ENCODE measurements around the gene CLIC3. TPM values are rescaled to one million over a fixed set of nuclear protein-coding genes. Genes with fewer than 3 reads are reported as not detected.

The CLIC3 gene
- total RNA-seq, 1 experiment from 2014 or later: 4.3 TPM

DNA sequence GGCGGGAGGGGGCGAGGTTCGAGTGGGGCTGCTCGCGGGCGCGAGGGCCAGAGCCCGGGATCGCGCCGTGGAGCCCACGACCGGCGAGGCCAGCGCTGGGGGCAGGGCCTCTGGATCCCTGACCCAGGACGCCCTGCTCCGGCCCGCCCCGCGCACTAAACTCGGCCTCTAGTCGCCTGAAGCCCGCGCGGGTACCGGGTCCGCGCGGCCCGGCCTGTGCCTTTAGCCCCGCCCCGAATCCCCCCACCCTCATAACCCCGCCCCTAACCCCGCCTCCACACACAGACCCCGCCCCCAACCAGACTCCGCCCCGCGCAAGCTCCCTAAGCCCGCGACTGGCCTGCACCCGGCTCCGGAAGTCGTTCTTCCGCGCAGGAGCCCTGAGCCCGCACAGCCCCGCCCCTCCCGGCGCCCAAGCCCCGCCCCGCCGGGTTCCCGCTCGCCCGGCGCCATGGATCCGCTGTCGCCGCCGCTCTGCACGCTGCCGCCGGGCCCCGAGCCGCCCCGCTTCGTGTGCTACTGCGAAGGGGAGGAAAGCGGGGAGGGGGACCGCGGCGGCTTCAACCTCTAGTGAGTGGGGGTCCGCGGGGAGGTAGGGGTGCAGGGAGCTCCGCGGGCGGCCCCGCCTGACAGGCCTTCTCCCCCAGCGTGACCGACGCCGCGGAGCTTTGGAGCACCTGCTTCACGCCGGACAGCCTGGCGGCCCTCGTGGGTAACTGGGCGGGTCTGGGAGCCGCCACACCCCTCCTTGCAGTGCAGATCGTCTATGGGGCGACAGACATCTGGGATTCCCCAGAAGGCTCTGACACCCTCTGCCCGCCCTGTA lies 4.2 kb downstream of the CLIC3 start, which contains the start of gene PAXX:
Gene PAXX (plus strand): TSS at position 430 of the 826 bp plus-strand sequence. CDS start 22 bp downstream, at position 452.
- peak within 1 kb of the TSS; percentile 87 for H3K4me2 ChIP-seq (ENCODE audit: low read length)
- no peaks in the 10 kb centered on the region for H3K9me2 ChIP-seq (replicated peaks; ENCODE audit: low read length)
- TF ChIP-seq, protein P1, sequence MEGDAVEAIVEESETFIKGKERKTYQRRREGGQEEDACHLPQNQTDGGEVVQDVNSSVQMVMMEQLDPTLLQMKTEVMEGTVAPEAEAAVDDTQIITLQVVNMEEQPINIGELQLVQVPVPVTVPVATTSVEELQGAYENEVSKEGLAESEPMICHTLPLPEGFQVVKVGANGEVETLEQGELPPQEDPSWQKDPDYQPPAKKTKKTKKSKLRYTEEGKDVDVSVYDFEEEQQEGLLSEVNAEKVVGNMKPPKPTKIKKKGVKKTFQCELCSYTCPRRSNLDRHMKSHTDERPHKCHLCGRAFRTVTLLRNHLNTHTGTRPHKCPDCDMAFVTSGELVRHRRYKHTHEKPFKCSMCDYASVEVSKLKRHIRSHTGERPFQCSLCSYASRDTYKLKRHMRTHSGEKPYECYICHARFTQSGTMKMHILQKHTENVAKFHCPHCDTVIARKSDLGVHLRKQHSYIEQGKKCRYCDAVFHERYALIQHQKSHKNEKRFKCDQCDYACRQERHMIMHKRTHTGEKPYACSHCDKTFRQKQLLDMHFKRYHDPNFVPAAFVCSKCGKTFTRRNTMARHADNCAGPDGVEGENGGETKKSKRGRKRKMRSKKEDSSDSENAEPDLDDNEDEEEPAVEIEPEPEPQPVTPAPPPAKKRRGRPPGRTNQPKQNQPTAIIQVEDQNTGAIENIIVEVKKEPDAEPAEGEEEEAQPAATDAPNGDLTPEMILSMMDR (conservative IDR thresholded peaks at IDR 0.05; ENCODE audit: low read depth, low read length): no peak
- no peak for TF ChIP-seq EZH2phosphoT487 (IDR thresholded peaks at IDR 0.05; ENCODE audit: borderline replicate concordance, low read length)
- no peak for TF ChIP-seq EZH2 (IDR thresholded peaks at IDR 0.05; ENCODE audit: low read length, unreplicated experiment)
- DNase-seq: peak; percentile 82
- H3K4me1 ChIP-seq (ENCODE audit: insufficient read depth, low read length): peaks cover 24% of the 10 kb centered on the region
- intact Hi-C loops (cut with micrococcal nuclease): loop anchor here (2.0 to 10.0 kb wide), 2 partner anchors 41 to 147 kb away; partner anchors contain the start of genes AJM1 and PHPT1
- H3K36me3 ChIP-seq (ENCODE audit: low read depth, low read length): no peaks in the 10 kb centered on the region; the same call in 1 of the 2 replicates
- no peaks in the 10 kb centered on the region for H3F3A ChIP-seq (ENCODE audit: low read length, unreplicated experiment)
- H3K9ac ChIP-seq (ENCODE audit: low read length): peak within 1 kb of the TSS; percentile 90
- H2AFZ ChIP-seq (ENCODE audit: low read length): peak within 1 kb of the TSS; percentile 63
- peaks cover 16% of the 10 kb centered on the region for H3K79me2 ChIP-seq (ENCODE audit: low read length)
- no TSS peak for BruUV-seq (replicated peaks)
- ChIA-PET CTCF (interaction anchor here (1.4 kb wide), 1 partner anchor 37 kb away, joined by 6 read pairs; no protein-coding TSS in a partner anchor), POLR2A (ENCODE audit: unreplicated experiment) (interaction anchor here (0.6 kb wide), 5 partner anchors 30 to 490 kb away, joined by 3 to 14 read pairs (median 6); no protein-coding TSS in a partner anchor)
- H4K20me1 ChIP-seq (ENCODE audit: low read length): no peaks in the 10 kb centered on the region
- peak within 1 kb of the TSS; percentile 59 for H3K27ac ChIP-seq (ENCODE audit: low read length)
- ATAC-seq: peak; percentile 71
- peak within 1 kb of the TSS; percentile 89 for H3K4me3 ChIP-seq (ENCODE audit: low read length)
- no peaks in the 10 kb centered on the region for H3K9me3 ChIP-seq (ENCODE audit: low read length)
- H3K27me3 ChIP-seq (ENCODE audit: low read length): no peaks in the 10 kb centered on the region

DNA sequence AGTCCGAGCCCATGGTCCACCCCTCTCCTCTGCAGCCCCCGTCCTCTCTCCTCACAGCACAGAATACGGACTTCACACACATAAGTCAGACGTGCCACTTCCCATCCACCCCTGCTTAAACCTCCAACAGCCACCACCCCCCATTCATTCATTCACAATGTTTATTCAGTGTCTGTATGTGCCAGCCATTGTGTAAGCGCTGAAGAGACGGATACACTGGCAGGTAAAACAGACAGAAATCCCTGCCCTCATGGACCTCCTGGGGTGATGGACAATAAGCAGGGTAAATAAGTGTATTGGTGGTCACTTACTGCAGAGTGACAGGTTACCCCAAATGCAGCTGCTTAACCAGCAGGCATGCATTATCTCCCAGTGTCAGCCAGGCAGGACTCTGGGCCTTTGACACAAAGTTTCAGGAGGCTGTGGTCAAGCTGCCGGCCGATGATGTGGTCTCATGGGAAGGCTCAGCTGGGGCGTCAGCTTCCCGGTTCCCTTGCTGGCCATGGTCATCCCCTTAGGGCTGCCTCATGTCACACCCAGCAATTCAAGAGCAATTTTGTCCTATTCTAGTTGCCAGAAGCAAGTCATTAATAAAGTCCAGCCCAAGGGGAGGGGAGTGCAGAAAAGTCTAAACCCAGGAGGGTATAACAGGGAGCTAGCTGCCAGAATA lies 6.0 kb downstream of the CLIC3 start:
- Histone ChIP-seq H3K4me1 (ENCODE audit: insufficient read depth, low read length) (peaks cover 9% of the 10 kb centered on the region; the same call in 1 of the 2 replicates), H3K4me2 (ENCODE audit: low read length) (no peak overlapping the region), H3K4me3 (ENCODE audit: low read length) (no peak overlapping the region), H3K36me3 (ENCODE audit: low read depth, low read length) (no peaks in the 10 kb centered on the region; the same call in 1 of the 2 replicates), H3K27me3 (ENCODE audit: low read length) (no peaks in the 10 kb centered on the region), H3K27ac (ENCODE audit: low read length) (no peak overlapping the region), H3K9me2 (replicated peaks; ENCODE audit: low read length) (no peaks in the 10 kb centered on the region), H3K9ac (ENCODE audit: low read length) (no peak overlapping the region), H3K9me3 (ENCODE audit: low read length) (no peaks in the 10 kb centered on the region), H3F3A (ENCODE audit: low read length, unreplicated experiment) (no peaks in the 10 kb centered on the region), H4K20me1 (ENCODE audit: low read length) (no peaks in the 10 kb centered on the region), H2AFZ (ENCODE audit: low read length) (no peak overlapping the region), H3K79me2 (ENCODE audit: low read length) (peaks cover 16% of the 10 kb centered on the region)
- TF ChIP-seq EZH2 (IDR thresholded peaks at IDR 0.05; ENCODE audit: low read length, unreplicated experiment): no peak
- TF ChIP-seq, protein P1 (conservative IDR thresholded peaks at IDR 0.05; ENCODE audit: low read depth, low read length): no peak
- TF ChIP-seq EZH2phosphoT487 (IDR thresholded peaks at IDR 0.05; ENCODE audit: borderline replicate concordance, low read length): no peak
- DNase-seq (no peak), ATAC-seq (no peak)
- POLR2A ChIA-PET (ENCODE audit: unreplicated experiment): no interaction called here
- CTCF ChIA-PET: no interaction called here
- no TSS peak for BruUV-seq (replicated peaks)
- intact Hi-C loops (cut with micrococcal nuclease): loop anchor here (10.0 kb wide), 1 partner anchor 146 kb away; the partner anchor contains the start of genes AJM1 and PHPT1

All from PC-3 (cell line).